HAP-1 (cell line): Measurements from ENCODE around the gene IL20.

ENCODE experiments used
- DNase-seq, 2 experiments: peaks; one replicate each; pipeline ENCODE4 v3.0.0-alpha.2; 2016 to 2020; ENCODE audit warnings: low spot score in 2 of 2
- H3K27me3 ChIP-seq: fragments of 250-450 bp; sonication (Bioruptor Pico); 2 replicates; pipeline ENCODE4 v1.5.1; 2020; ENCODE audit warnings: low read depth, mild to moderate bottlenecking, moderate library complexity
- H3K36me3 ChIP-seq: fragments of 250-450 bp; sonication (Bioruptor Pico); replicated peaks from 2 replicates; pipeline ENCODE4 v1.5.1; 2020; ENCODE audit warnings: mild to moderate bottlenecking
- H3K4me1 ChIP-seq: fragments of 250-450 bp; sonication (Bioruptor Pico); 2 replicates; pipeline ENCODE4 v1.5.1; 2020; ENCODE audit warnings: mild to moderate bottlenecking
- H3K4me3 ChIP-seq: fragments of 250-450 bp; sonication (Bioruptor Pico); 2 replicates; pipeline ENCODE4 v1.5.1; 2020; ENCODE audit warnings: mild to moderate bottlenecking, moderate library complexity
- H3K9me3 ChIP-seq: fragments of 250-450 bp; sonication (Bioruptor Pico); 2 replicates; pipeline ENCODE4 v1.5.1; 2020; ENCODE audit warnings: mild to moderate bottlenecking, moderate library complexity
- in situ Hi-C: fragments of 300-500 bp; cut with MboI; formaldehyde crosslinking; loops from 3 replicates; pipeline ENCODE4 v1.14.3; 2020; ENCODE audit warnings: low sequenced_read_pairs, inconsistent platforms, mixed read lengths

The IL20 gene, protein sequence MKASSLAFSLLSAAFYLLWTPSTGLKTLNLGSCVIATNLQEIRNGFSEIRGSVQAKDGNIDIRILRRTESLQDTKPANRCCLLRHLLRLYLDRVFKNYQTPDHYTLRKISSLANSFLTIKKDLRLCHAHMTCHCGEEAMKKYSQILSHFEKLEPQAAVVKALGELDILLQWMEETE

DNA sequence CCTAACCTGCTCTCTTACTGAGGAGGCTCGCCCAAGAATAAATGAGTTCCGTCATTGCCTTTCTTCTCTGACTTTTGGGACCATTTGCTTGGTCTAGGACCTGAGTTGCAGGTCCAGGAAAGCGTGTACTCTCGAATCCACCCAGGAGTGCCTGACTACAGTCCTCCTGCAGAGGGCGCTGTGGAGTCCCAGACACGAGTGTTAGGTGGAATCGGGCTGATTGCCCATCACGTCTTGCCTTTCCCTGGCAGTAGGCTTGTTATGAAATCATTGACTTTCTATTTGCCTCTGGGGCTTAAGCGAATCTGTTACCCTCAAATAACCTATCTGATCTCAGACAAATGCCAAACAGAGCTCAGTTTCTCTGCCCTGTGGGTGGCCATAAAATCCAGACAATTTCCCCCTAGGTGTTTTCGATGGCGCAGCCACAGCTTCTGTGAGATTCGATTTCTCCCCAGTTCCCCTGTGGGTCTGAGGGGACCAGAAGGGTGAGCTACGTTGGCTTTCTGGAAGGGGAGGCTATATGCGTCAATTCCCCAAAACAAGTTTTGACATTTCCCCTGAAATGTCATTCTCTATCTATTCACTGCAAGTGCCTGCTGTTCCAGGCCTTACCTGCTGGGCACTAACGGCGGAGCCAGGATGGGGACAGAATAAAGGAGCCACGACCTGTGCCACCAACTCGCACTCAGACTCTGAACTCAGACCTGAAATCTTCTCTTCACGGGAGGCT lies at the start of gene IL20:
TSS of gene IL20 (plus strand) at position 685 of the 733 bp plus-strand sequence. CDS start 230 bp downstream, outside the sequence.
- in situ Hi-C loops, result no loop called here
- Histone ChIP-seq H3K36me3 (no peaks in the 10 kb centered on the region), H3K4me3 (no peak within 1 kb of the TSS), H3K27me3 (no peaks in the 10 kb centered on the region), H3K9me3 (no peaks in the 10 kb centered on the region), H3K4me1 (no peaks in the 10 kb centered on the region)
- DNase-seq, result peak; percentile 22 to 86

DNA sequence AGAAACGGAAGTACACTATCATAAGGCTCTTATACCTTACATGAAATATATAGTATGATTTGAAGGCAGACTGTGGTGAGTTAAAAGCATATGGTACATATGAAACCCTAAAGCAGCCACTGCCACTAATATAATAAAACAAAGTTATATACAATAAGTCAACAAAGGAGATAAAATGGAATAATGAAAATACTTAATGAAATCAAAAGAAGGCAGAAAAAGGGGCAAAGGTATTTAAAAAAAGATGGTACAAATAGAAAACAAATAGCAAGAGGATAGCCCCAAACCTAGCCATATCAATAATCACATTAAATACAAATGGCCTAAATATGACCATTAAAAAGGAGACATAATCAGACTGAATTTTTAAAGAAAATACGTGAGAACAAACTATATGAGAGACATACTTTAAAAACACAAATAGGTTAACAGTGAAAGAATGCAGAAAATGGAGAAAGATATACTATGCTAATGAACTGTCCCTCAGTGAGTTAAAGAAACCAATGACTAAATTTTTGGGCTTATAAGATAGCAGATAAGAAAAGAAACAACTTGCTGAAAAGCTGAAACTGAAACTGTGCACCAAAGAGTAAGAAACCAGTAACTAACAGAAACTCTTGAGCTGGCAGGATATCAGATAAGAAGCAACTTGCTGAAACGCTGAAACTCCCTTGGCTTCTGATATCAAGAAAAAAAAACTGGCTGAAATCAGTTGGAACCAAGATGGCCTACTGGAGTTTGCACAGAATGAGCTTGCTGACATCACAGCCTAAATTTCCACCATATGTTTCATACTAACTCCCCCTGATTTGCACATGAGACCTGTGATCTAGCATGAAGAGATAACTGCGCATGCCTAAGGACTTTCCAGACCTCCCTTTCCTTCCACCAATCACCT lies 48.8 kb upstream of the IL20 start:
- no peaks in the 10 kb centered on the region for H3K27me3 ChIP-seq
- no peak overlapping the region for H3K4me3 ChIP-seq
- H3K9me3 ChIP-seq, result no peaks in the 10 kb centered on the region
- no peaks in the 10 kb centered on the region for H3K4me1 ChIP-seq
- H3K36me3 ChIP-seq, result no peaks in the 10 kb centered on the region
- no peak for DNase-seq
- in situ Hi-C loops, result no loop called here

DNA sequence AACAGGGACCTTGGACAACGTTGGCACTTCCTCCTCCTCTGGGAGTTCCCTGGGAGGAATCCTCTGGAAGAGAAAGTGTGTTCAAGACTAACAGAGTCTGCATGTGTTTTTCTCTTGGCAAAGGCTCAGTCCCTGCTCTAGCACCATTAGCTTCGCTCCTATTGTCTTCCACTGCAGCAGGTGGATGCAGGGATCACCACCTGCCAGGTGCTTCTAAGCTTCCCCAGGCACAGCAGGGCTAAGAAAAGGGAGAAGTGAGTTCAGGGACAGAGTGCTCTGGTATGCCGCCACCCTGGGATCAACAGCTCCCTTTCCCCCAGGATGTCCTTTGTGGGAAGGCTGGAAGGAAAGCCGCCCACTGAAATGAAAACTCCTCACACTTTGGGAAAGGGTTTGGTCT lies 43.9 kb upstream of the IL20 start:
- Histone ChIP-seq H3K4me3 (no peak overlapping the region), H3K9me3 (no peaks in the 10 kb centered on the region), H3K36me3 (no peaks in the 10 kb centered on the region), H3K27me3 (no peaks in the 10 kb centered on the region), H3K4me1 (no peaks in the 10 kb centered on the region)
- in situ Hi-C loops, result no loop called here
- no peak for DNase-seq

DNA sequence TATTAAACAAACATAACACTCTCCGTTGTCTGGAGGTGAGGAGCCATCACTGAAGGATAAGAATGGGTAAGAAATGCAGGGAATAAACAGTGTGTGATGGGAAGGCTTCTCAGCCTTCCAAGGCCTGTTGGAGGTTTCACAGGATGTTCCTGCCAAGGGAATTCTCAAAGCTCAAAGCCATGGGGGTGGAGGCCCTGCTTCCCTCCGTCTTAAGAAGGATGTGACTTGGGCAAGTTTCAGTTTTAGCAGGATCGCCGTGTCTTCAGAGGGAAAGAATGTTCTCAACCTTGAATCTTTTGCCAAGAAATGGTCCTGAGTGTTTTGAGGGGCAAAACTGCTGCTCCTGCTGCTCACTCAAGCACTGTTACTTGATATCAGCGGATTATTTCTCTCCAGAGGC lies 41.7 kb upstream of the IL20 start:
- no peak for DNase-seq
- in situ Hi-C loops, result no loop called here
- Histone ChIP-seq H3K4me3 (no peak overlapping the region), H3K36me3 (no peaks in the 10 kb centered on the region), H3K4me1 (no peaks in the 10 kb centered on the region), H3K9me3 (no peaks in the 10 kb centered on the region), H3K27me3 (no peaks in the 10 kb centered on the region)

DNA sequence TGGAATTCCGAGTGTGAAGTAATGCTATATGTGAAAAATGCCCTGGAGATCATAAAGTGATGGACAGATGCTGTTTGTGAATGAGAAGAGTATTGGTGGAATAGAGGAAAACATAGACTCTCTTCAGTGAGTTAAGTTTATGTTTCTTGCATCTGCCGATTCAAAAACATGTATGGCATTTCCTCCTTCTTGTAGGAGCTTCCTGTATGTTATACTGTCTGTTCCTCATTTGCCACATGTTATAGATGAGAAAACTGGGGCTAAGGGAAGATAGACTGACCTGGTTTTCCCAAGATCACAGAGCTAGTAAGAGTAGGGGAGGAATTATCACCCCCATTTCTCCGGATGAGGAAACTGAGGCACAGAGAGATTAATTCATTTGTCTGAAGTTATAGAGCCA lies 41.1 kb upstream of the IL20 start:
- Histone ChIP-seq H3K4me1 (no peaks in the 10 kb centered on the region), H3K36me3 (no peaks in the 10 kb centered on the region), H3K27me3 (no peaks in the 10 kb centered on the region), H3K9me3 (no peaks in the 10 kb centered on the region), H3K4me3 (no peak overlapping the region)
- in situ Hi-C loops, result no loop called here
- DNase-seq, result no peak

DNA sequence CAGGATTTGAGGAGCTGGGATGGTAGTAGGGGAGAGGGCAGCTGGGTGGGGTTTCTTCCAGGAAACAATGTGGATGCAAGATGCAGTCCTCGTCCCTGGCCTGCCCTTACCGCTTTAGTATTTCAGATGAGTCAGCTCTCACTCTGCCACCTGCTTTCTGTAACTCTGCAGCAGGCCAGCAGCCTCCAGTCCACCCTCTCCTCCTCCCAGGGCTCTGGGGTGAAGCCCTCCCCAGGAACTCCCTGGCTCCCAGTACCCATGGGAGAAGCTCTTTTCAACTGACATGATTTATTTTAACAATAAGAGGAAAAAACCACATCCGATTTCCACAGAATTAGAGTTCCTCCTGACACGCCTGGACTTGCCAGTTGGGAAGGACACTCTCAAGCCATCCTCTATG lies 39.0 kb upstream of the IL20 start:
- H3K27me3 ChIP-seq, result 0 out of 2 replicates have a peak, but pooled peaks cover 5% of the 10 kb centered on the region
- no peaks in the 10 kb centered on the region for H3K36me3 ChIP-seq
- H3K4me3 ChIP-seq, result no peak overlapping the region
- in situ Hi-C loops, result no loop called here
- H3K4me1 ChIP-seq, result no peaks in the 10 kb centered on the region
- H3K9me3 ChIP-seq, result no peaks in the 10 kb centered on the region
- no peak for DNase-seq

DNA sequence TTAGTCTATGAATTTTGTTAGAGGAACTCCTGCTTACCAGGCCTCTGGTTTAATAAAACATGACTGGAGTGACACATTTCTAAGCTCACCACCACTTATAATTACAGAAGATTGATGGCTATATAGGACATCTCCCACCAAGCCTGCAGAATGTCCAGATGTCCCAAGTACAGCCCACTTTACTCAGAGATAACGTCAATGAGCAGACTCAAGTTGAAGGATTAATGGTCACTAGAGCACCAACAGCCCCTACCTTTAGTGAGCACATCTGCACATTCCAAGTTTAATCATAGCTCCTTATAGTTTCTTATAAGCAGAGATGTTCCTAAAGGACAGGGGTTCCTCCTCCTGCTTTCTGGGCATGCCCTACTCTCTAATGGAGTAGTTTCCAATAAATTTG lies 37.4 kb upstream of the IL20 start:
- in situ Hi-C loops, result no loop called here
- no peak overlapping the region for H3K4me3 ChIP-seq
- no peaks in the 10 kb centered on the region for H3K4me1 ChIP-seq
- no peak for DNase-seq
- H3K9me3 ChIP-seq, result no peaks in the 10 kb centered on the region
- 0 out of 2 replicates have a peak, but pooled peaks cover 8% of the 10 kb centered on the region for H3K27me3 ChIP-seq
- H3K36me3 ChIP-seq, result no peaks in the 10 kb centered on the region

DNA sequence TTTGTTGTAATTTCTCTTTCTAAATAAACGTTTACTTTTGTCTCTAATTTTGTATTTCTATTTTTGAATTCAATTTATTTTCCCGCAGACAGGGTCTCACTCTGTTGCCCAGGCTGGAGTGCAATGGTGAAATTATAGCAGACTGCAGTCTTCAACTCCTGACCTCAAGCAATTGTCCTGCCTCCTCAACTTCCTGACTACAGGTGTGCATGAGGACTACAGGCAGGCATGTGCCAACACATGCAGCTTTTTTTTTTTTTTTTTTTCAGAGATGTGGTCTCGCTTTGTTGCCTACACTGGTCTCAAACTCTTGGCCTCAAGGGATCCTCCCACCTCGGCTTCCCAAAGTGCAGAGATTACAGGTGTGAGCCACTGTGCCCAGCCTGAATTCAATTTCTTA lies 36.7 kb upstream of the IL20 start:
- Histone ChIP-seq H3K4me1 (no peaks in the 10 kb centered on the region), H3K9me3 (no peaks in the 10 kb centered on the region), H3K36me3 (no peaks in the 10 kb centered on the region), H3K4me3 (no peak overlapping the region), H3K27me3 (0 out of 2 replicates have a peak, but pooled peaks cover 9% of the 10 kb centered on the region)
- in situ Hi-C loops, result no loop called here
- DNase-seq, result no peak

DNA sequence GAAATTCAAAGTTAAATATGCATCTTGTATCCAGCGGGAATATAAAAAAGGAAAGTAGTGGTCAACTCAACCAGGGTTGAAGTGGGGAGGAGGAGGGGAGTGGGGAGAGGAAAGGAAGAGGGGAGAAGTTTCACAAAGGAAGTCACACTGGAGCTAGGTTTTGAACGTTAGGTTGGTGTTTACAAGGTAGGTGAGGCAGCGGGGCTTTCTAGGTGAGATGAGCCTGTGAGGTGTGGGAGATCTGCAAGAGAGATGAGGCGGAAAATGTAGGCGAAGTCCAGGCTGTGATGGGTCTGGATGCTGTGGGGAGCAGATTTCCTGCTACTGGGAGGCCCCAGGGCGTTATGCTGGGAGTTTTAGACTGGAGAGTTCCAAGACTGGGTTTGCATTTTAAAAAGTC lies 36.1 kb upstream of the IL20 start:
- Histone ChIP-seq H3K36me3 (no peaks in the 10 kb centered on the region), H3K27me3 (0 out of 2 replicates have a peak, but pooled peaks cover 9% of the 10 kb centered on the region), H3K4me3 (no peak overlapping the region), H3K9me3 (no peaks in the 10 kb centered on the region), H3K4me1 (no peaks in the 10 kb centered on the region)
- in situ Hi-C loops, result no loop called here
- DNase-seq, result no peak

DNA sequence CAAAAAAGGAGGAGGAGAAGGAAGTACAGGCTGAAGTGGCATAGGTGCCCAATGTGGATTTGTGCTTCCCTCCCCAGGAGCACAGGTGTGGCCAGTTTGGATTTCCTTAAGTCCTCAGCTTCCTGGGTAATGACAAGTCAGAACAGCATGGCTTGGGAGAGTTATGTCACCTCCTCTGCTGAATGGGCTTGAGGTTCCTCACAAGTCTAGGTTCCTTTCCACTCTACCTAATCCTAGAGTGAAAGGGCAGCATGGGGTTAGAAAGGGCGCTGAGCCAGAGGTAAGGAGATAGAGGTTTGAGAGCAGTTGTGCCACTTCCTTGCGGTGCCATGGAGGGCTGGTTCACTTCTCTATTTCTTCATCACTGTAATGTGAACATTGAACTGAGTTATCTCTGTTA lies 35.5 kb upstream of the IL20 start:
- Histone ChIP-seq H3K4me1 (no peaks in the 10 kb centered on the region), H3K4me3 (no peak overlapping the region), H3K9me3 (no peaks in the 10 kb centered on the region), H3K27me3 (0 out of 2 replicates have a peak, but pooled peaks cover 9% of the 10 kb centered on the region), H3K36me3 (no peaks in the 10 kb centered on the region)
- DNase-seq, result no peak
- in situ Hi-C loops, result no loop called here

DNA sequence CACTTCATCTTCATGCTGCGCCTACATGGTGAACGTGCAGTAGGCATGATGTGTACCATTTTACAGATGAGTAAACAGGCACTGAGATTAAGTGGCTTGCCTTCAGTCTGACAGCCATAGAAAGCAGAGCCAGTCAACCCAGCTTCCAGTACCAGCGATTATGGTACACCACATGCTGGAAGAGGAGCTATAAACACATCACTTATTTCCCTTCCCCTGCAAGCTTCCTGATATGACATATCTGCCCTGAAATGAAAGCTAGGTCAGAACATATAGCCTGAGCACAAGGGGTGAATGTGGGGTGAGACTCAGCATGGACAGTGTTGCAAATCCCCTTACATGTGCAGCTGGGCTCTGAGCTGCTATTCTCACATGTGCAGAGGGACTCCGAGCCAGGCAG lies 33.8 kb upstream of the IL20 start:
- no peak for DNase-seq
- H3K4me1 ChIP-seq, result no peaks in the 10 kb centered on the region

DNA sequence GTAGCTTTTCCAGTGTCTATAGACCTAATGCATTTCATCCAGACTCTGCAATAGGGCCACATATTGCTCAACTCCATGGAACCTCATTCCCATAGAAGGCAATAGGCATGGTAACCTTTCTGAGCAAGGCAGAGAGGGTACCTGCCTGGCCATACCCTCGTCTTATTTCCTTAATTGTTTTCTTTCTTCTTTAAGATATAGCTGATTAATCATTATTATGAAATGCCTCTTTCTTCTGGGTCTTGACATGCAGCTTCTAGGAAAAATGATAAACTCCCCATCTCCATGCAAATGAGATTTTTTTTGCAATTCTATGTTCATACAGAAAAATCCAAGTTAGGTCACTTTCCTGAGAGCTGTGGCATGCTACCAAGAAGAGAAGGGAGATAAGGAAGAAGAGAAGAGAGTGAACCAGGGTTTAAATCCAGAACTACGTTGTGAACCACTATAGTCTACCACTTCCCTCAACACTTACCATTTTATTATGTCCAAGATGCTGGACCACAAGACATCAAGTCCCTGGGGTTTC lies 33.0 kb upstream of the IL20 start:
- in situ Hi-C loops, result no loop called here
- H3K27me3 ChIP-seq, result 0 out of 2 replicates have a peak, but pooled peaks cover 9% of the 10 kb centered on the region
- H3K9me3 ChIP-seq, result no peaks in the 10 kb centered on the region
- no peak overlapping the region for H3K4me3 ChIP-seq
- H3K4me1 ChIP-seq, result no peaks in the 10 kb centered on the region
- DNase-seq, result no peak
- no peaks in the 10 kb centered on the region for H3K36me3 ChIP-seq

More for the DNA sequence above, 33.8 kb upstream of the IL20 start:
- Histone ChIP-seq H3K4me3 (no peak overlapping the region), H3K9me3 (no peaks in the 10 kb centered on the region), H3K27me3 (0 out of 2 replicates have a peak, but pooled peaks cover 9% of the 10 kb centered on the region), H3K36me3 (no peaks in the 10 kb centered on the region)
- in situ Hi-C loops, result no loop called here

DNA sequence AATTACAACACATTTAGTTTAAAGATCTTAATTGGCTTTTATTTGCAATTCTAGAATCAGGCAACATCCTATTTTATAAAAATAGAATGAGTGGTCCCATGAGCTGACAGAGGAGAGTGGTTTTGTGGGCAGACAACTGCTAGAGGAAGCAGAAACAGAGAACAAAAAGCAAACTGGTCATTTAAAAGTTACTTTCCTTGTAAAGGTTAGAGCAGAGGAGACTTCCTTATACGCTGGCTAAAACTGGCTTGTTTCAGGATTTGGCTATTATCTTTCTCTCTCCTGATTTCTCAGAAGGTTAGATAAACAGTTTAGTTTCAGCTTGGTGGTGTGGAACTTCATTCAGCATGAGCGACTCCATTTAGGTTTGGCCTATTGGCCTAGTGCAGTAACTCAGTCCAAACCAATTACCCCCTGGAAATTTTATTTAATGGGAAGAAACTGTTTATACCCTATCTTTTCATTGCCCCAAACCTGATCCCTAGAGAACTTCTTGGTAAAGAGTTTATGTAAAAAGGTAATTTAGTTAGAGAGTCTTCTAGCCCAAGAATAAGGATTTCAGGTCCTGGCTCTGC lies 32.2 kb upstream of the IL20 start:
- H3K9me3 ChIP-seq, result no peaks in the 10 kb centered on the region
- H3K36me3 ChIP-seq, result no peaks in the 10 kb centered on the region
- no peak for DNase-seq
- H3K4me3 ChIP-seq, result no peak overlapping the region
- H3K27me3 ChIP-seq, result 0 out of 2 replicates have a peak, but pooled peaks cover 9% of the 10 kb centered on the region
- H3K4me1 ChIP-seq, result no peaks in the 10 kb centered on the region
- in situ Hi-C loops, result no loop called here
